Stimulated activated naive CD8-positive, alpha-beta T cell treated with anti-CD3 and anti-CD28 coated beads, Interleukin-15, Interleukin-2, amounts not matched to agents 100 U/mL and 50 U/mL, for 24 hours (primary cell): ENCODE results near the gene CRTAC1.

Source experiments
- ATAC-seq: fragments of 150-1000 bp; cut with Tn5 transposase; one replicate; pipeline ENCODE4 v1.10.0; 2021
- DNase-seq: peaks from one replicate; pipeline ENCODE4 v3.0.0; 2021

The CRTAC1 gene

GRCh38 chr10:98030093-98030821 lies at the start of gene CRTAC1:
TSS of gene CRTAC1 (minus strand) at chr10:98030621. CDS start at chr10:98030472, 149 bp downstream.
- ATAC-seq: peak; percentile 31

GRCh38 chr10:98078774-98079173 lies 48.4 kb upstream of the CRTAC1 start:
- no peak for ATAC-seq
- no peak for DNase-seq

More at GRCh38 chr10:98030093-98030821, at the start of gene CRTAC1:
- peak; percentile 5 for DNase-seq

- ATAC-seq: no peak
- no peak for DNase-seq
Observed at GRCh38 chr10:98077223-98077622, 46.8 kb upstream of the CRTAC1 start.

GRCh38 chr10:98076086-98076485 lies 45.7 kb upstream of the CRTAC1 start:
- ATAC-seq (no peak), DNase-seq (no peak)

DNA sequence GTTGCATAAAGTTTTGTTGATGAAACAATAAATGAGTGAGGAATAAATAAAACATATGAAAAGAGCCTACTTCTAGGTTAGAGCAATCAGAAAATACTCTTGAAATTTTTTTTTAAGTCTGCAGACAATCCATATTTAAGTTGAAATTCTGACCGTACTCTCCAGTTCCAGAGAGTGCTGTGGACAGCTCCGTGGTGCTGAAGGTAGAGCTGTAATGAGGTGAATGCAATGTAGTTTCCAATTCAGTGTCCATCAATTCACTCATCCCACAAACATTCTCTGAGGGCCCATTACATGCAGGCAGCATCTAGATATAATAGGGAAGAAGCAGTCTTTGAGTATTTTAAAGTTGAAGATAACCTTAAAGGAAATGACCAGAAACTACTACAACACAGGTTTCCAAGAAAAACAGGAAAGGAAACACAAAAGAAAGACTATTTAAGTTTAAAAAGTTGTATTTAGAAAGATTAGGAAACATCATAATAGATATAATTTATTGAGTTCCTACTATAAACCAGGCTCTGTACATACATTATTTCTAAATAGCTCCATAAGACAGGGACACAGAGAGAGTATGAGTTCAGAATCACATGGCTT lies 44.0 kb upstream of the CRTAC1 start:
- ATAC-seq: no peak

DNA sequence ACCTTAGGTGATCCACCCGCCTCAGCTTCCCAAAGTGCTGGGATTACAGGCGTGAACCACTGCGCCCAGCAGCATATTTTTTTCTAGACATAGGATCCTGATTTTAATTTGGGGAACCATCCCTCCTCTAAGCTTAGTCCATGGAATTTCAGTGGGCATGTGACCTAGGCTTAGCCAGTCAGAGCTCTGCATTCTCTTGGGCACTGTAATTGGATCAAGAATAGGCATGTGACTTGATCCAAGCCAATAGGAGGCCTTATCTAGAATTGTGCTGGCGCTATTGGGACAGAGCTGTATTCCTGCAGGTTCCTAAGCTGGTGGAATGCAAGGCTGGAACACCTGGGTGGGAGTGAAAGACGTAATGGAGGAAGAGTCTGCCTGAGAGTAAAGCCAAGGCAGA lies 36.7 kb upstream of the CRTAC1 start:
- DNase-seq: no peak
- no peak for ATAC-seq

More for the DNA sequence above, 44.0 kb upstream of the CRTAC1 start:
- DNase-seq: peak; percentile 7

GRCh38 chr10:98063740-98064027 lies 33.3 kb upstream of the CRTAC1 start:
- ATAC-seq (no peak), DNase-seq (no peak)

DNA sequence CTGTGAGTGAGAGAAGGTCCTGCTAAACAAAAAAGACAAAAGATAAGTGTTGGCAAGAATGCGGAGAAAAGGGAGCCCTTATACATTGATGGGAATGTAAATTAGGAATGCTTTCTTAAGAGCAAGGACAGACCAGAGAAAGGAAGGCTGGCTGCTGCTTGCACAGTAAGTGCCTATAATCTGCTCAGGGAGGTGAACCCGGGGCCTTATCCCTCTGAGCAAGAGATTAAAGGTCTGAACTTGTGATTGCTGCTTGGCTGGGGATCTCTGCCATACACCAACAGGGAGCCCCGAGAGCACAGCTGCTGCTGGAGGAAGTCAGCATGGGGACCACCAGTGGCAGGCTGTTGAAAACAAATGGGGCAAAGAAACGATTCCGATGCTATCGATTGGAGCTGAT lies 32.0 kb upstream of the CRTAC1 start:
- ATAC-seq (no peak), DNase-seq (no peak)

- no peak for DNase-seq
- no peak for ATAC-seq
Observed at GRCh38 chr10:98060079-98060478, 29.7 kb upstream of the CRTAC1 start.

GRCh38 chr10:98058295-98058694 lies 27.9 kb upstream of the CRTAC1 start:
- no peak for ATAC-seq
- DNase-seq: no peak

DNA sequence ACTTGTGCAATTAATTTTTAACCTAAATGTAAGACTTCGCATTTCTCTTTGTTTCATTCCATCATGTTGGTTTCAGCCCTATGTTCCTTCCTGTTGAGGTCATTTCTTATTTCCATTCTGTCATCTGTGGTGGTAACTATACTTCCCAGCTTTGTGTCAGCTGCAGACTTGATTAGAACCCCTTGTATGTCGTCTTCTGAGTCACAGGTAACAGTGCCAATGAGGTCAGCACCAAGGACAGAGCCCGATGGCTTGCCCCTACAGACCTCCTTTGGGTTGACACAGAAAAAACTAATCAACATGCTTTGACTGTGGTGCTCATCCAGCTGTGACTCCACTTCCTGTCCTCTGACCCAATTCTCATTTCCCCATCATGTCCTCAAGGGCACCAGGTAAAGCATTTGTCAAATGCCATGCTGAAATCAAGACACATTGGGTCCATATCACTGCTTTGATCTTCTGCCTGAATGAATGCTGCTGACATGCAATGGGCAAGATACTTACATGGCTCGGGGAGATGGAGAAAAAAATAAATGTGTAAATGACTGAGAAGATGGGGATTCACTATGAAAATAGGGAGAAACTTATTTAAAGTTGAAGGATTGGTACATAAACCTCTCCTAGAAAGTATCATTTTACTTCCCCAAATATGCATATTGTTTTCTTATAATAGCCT lies 25.6 kb upstream of the CRTAC1 start:
- DNase-seq (peak; percentile 43), ATAC-seq (no peak)

DNA sequence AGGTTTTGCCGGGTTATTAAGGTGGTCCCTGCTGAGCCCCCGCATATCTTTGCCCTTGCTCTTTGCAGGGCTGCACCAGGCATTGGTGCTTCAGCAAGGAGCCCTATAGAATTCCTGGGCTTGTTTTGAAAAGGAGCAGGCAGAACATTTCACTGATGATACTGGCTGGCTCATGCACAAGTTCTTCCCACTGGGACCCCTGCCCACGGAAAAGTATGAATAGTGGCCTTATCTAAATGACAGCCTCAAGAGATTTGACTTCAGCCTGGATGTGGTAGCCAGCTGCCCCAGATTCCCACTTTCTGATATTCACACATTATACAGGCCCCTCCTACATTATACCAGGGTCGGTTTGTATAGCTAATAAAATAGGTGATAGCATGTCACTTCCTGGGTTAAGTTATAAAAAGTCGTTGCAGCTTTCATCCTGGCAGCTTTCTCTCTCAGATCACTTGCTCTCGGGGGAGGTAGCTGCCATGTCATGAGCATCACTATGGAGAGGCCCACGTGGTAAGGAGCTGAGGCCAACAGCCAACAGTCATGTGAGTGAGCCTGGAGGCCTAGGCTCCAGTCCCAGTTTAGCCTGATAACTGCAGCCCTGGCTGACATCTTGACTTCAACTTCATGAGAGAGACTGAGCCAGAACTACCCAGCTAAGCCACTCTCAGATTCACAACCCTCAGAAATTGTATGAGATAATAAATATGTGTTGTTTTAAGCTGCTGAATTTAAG lies 16.8 kb upstream of the CRTAC1 start:
- ATAC-seq (no peak), DNase-seq (no peak)

DNA sequence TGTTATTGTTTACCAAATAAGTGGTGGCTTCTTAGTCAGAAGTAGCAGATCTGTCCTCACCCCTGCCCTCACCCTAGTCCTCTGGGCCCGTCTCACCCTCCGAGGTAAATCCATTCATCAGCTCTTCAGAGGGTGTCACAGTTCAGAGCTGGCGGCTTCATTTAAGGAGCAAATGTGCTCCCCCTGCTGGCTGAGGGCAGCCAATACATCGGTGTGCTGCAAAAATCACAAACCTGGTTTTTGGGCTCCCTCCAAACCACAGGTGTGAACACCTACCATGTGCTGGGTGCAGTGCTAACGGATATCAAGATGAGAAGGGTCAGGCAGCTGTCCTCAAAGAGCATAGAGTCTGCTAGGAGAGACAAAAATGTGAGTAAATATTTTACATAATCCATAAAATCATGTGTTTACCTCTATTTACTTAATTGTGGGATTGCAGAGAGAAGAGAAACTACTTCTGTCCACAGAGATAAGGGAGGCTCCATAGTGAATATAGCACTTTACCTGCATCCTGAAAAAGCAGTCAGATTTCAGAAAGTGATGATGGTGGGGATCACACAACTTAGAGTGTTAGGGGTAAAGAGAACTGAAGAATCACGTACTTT lies 15.5 kb upstream of the CRTAC1 start:
- peak; percentile 71 for DNase-seq
- ATAC-seq: peak; percentile 69

- DNase-seq (peak; percentile 62), ATAC-seq (no peak)
Observed at GRCh38 chr10:98041352-98042043, 11.1 kb upstream of the CRTAC1 start.

- DNase-seq (no peak), ATAC-seq (no peak)
Observed at GRCh38 chr10:98039690-98040381, 9.4 kb upstream of the CRTAC1 start.

GRCh38 chr10:98038288-98038687 lies 7.9 kb upstream of the CRTAC1 start:
- ATAC-seq (no peak), DNase-seq (no peak)

DNA sequence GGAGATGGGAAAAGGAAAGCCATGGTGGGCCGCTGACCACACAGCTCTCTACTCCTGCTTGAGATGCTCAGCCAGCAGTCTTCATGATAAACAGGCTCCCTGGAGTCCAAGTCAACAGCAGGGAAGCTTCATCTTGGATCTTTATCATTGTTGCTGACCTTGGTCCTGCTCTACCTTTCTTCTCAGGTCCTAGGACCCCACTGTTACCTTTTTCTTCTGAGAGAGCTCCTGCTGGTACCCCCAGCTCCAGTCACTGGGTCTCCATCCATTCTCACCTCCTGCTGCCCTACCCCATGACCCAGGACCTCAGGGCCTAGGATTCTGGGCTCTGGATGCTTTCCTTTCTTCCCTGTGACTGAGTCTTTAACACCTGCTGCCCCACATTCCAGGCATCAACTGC lies 5.2 kb upstream of the CRTAC1 start:
- ATAC-seq: no peak
- DNase-seq: no peak

DNA sequence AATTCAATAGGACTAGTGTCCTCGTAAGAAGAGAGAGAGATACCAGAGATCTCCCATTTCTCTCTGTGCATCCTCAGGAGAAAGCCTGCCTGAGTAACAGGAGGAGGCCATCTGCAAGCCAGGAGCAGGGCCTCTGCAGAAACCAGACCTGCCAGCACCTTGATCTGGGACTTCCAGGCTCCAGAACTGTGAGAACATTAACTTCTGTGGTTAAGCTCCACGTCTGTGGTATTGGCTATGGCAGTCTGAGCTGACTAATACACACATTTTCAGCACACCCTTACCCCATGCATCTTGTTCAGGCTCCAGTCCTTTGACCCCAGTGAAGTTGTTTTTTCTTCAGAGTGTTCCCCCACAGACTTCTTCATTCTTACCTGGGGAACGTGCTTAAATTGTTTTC lies 3.1 kb upstream of the CRTAC1 start:
- DNase-seq (no peak), ATAC-seq (no peak)

GRCh38 chr10:98031440-98031839 lies 1.0 kb upstream of the CRTAC1 start:
- no peak for DNase-seq
- no peak for ATAC-seq

GRCh38 chr10:98030991-98031431 lies 590 bp upstream of the CRTAC1 start:
- DNase-seq (no peak), ATAC-seq (no peak)
